GM19035 (cell line): ENCODE measurements around the gene KCND2.
A peak's percentile ranks its signal among the peaks of the same experiment; 100 is the strongest.

ENCODE experiments used
- ATAC-seq: cut with Tn5 transposase; IDR thresholded peaks from one replicate; pipeline ENCODE4 v1.9.1; 2021; ENCODE audit not compliant: unreplicated experiment

Gene KCND2

DNA sequence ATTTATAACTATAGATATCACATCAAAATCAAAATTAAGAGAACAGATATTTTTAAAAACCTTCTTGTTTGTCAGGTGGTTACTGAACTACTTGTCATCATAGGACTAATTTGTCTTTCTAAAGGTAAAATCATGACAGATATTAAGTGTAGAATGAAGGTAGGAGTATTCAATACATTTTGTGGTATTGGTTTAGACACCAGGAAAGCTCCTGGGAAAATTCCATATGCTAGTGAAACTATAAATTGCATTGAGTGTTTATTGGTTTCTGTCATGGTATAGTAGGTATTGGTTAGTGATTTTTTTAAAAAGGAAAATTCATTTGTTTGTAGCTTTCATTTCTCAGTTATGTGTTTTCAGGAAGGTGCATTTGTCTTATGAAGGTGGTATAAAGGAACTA lies 132.7 kb downstream of the KCND2 start:
- ATAC-seq, result no peak

DNA sequence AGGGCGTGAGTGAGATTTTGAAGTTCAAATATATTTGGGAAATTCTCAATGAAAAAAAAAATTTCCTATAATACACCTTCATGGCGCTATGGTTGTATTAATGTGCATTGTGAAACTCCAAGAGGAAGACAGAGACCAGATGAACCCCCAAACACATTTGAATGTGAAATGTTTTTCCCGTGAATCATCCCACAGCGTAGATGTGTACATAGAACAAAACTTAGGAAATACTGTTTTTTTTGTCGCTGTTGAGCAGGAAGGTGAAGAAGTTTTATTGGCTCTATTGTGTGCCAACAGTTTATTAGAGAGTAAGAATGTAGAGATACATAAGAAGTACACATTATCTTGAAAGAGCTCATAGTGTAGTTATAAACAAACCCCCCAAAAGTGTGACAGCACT lies 134.0 kb downstream of the KCND2 start:
- ATAC-seq, result no peak

DNA sequence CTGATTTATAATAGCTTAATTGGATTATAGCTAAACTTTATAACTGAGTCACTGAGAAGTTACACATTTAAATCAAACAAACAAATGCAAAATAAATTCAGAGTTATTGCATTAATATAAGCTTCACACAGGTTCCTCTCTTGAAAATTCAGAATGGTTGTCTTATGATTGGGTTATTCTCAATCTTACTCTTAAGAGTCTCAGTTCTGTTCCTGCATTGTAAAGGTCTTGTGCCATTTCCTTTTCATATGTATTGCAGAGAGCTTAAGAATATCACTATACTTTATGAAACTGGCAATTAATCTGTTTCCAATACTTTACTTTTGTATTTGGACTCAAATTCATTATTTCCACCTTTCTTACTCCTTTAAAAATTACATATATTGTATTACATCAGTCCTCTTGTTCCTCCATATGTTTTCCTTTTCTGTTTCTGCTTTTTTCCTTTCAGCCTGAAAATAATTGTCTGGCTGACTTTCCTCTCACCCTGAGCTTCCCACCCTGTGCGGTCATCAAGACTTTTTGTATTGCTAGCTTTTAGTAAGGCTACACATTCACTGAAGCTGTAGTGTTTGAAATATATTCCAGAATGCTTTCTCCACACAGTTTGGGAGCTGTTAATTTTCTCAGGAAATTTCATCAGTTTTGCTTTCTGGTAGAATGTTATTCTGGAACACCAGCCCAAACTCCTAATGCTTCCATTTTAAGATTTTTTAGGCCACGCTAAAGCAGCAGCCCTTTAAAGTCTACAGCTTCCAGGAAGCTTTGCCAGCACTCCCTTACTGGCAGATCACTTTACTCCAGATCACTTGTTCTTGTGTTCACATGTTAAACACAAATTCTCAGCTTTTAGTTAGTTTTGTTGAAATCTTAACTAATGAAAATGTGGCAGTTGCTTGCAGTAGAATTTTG lies 139.4 kb downstream of the KCND2 start:
- peak; percentile 82 for ATAC-seq

DNA sequence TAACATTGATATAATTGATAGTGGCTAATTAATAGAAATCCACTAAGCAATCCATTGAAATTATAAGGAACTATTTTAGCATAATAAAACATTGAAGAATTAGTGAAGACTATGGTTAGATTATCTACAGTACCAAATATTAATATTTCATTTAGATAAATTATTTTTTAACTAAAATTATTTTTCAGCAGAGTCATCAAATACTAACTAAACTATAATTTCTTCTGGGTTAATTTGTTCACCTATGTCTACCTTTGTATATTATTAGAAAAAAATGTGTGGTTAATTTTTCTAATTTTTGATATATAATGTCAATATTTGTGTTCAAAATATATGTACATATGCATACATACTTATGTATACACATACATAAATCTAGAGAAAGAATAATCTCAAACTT lies 140.2 kb downstream of the KCND2 start:
- ATAC-seq, result no peak

DNA sequence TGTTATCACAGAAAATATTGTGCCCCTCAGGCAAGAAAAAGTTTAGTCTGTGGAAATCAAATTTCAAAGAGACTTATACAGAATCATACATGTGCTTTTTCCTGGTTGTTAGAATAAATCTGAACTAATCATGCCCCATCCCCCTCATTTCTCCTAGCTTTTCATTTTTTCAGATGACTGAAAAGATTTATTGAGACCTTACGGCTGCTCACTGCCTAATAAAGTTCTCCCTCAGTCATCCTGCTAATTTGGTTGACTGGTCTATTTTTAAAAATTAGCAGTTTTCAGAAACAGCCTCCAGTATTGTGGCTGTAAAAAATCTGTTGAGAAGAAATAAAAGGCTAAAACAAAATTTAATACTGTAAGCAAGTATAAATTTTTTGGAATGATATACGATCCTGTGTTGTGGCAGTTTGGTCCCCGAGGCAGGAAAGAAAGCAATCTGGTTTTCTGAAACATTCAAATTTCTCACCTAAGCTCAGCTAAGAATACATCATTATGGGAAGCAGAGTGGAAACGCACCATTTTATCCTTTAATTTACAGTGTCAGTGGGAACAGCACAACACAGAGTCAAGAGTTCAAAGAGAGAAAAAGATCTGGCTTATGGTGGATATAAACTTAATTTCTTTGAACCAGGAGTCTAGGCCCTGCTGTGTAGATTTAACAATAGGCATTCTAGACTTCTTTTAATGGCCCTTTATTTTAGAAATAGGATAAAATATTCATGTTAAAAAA lies 144.4 kb downstream of the KCND2 start:
- ATAC-seq, result no peak

DNA sequence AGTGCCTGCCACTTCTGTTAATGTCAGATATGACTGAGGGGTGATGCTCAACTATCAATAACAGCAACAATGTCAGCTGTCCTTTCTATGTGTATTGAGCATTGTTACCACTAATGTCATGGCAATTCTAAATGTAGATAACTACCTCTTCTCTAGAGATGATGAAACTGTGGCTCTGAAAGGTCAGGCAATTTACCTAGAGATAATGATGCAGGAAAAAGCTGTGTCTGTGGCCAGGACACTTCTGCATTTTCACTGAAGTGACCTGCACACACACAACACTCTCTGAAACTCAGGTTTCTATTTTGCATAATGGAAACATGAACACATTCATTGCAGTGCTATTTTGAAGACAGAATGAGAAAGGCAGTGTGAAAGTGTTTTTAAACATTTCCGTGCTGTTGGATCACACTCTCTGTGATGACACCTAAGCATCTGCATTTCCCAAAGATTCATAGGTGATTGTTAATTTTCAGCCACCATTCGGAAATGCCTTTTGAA lies 148.2 kb downstream of the KCND2 start:
- peak; percentile 96 for ATAC-seq

DNA sequence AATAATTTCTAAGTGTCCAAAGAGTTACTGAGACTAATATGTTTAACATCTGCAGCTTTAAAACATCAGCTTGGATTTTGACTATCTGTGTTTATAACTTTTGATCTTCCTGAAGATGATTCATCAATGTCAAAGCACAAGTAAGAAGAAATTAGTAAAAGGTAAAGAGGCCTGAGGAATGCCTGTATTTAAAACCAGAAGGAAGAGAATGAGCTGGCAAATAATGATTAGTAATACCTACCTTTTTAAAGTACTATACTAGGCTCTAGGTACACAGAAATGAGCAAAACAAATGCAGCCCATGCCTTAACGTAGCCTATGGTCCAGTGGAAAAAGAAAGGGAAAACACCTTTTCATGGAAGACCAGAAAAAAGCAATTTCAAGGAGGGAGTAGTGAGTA lies 158.0 kb downstream of the KCND2 start:
- no peak for ATAC-seq

DNA sequence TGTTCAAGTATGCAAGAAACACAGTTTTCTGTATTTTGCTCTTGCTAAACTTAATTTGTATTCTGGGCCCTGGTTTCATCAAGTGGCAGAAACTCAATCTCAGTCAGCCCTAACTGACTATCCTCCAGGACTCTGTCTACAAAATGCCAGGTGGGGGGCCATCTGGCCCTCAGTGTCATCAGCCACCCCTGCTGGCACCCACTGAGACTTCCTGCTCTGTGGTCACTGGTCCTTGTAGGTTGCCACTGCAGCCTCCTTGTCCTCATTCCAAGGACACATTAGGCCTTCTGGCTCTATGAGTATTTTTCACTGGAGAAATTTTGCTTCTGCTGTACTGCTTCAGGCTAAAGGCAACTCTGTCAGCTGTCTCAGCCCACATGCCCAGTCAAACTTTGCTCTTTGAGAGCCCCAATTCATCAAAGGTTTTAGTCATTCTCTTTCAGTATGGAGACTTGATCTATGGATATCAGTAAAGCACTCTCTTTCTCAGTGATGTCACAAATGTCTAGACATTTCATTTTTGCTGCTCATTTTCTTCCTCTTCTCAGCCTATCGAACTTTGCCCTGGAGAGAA lies 163.6 kb downstream of the KCND2 start:
- no peak for ATAC-seq

DNA sequence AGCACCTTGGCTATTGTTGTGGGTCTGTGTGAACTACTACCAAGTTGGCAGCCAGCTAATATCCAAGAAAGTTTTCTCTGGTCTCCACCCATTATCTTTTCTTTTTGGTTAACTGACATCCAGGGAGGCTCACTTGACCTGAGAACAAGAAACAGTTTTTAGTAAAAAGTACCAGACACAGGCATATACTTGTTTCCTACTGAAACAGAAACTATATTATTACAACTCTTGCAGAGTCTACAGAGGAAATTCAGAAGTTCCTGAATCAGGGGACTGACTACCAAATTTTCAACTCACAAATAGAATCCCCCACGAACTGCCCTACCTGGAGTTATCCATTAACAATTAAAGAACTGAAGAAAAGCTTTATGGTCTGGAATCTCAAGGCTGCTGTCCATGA lies 168.9 kb downstream of the KCND2 start:
- ATAC-seq, result peak; percentile 90

DNA sequence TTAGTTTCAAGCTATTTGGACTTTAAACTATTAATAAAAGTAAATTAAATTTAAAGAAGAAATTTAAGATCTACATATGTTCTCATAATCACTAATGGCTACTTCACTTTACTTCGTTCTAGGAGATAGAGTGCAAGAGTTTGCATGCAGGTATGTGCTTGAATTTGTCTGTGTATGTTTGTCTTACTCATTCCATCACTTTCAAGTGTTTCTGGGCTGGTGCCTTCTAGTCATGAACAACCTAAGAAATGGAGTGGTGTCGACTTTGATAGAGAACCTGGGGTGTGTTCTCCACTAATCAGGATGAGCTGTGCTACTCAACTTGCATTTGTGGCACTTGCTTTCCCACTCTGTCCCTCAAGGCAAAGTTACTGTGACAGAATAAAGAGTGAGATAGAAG lies 169.9 kb downstream of the KCND2 start:
- peak; percentile 40 for ATAC-seq

DNA sequence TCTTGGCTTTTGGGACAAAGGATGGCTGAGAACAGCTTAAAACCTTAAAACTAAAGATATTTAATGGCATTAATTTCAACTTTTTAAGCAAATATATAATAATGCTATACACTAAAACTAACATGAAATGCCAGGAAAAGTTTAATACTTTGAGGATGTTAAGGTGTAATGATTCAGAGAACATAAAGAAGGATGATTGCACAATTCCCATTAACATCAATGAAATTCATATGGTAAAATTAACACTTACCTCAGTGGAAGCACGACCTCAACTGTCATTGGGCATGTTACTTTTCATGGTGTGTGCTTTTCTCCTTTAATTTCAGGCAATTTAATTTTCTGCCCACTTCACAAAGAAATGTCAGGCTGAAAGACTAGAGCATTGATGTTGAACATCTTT lies 171.7 kb downstream of the KCND2 start:
- ATAC-seq, result no peak

DNA sequence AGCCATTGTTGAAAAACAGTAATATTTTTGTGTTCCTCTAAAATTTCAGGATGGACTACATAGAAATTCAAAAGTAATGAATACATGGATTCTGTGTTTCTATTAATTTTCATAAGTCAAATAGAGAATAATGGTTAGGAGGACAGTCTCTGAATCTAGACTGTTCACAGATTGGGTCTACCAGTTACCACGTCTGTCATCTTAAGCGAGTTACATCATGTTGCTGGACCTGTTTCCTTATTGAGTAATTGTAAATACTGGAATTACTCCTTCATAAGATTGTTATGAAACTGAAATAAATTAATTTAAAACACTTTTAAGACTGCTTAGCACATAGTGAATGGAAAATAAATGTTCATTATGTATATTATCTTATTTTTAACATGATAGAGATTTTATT lies 172.3 kb downstream of the KCND2 start:
- ATAC-seq, result no peak

DNA sequence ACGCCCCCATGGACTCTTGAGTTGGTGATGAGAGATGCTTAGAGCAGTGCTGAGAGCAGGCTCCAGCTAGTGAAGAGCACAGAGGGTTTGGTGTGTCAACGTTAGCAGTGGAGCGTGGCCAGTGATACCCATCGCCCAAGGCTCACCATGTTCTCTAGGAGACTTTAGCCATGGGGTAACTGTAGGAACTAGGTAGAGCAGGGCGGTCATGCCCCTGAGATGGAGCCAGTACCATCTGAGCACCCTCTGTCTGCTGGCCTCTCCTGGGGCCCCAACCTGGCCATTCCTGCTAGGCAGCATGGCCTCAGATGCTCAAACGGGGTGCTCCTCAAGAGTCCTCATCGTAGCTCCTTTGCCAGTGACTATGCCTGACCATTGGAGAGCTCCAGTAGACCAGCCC lies 179.7 kb downstream of the KCND2 start:
- no peak for ATAC-seq

DNA sequence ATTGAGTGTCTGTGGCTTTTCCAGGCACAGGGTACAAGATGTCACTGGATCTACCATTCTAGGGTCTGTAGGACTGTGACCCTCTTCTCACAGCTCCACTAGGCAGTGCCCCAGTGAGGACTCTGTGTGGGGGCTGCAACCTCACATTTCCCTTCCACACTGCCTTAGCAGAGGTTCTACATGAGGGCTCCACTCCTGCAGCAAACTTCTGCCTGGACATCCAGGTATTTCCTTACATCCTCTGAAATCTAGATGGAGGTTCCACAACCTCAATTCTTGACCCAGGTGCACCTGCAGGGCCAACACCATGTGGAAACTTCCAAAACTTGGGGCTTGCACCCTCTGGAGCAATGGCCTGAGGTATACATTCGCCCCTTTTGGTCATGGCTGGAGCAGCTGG lies 183.7 kb downstream of the KCND2 start:
- ATAC-seq, result no peak

DNA sequence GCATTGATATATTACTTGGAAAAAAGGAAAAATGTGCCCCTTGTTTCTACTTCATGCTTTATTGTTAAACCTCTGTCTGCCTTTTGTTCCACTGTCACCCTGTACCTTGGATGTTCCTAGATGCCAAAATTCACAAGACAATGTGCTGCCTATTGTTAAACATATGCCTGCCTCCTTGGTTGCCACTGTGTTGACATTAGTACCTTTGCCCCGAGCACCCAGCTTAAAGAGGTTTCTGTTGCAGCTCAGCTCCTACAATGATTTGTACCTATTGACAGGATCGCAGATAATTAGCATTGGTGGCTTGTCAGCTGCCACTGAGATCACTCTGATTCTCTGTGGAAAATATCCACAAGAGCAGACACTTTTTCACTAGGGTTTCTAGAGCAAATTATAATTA lies 188.0 kb downstream of the KCND2 start:
- no peak for ATAC-seq

DNA sequence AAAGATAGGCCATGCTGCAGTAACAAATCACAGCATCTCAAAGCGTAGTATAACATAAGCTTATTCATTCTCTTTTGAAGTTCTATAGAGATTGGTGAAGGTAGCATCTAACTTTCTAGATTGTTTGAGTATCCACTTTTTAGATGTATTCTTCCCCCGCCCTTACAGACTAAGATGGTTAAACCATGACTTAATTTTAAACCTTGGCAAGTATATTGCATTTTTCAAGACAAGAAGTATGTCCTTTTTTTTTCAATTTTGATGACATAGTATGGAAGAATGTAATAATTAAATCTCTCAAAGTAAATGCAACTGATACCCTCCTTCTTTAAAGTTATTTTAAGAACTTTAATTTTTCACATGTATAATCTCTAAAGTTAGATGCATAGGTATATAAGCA lies 190.0 kb downstream of the KCND2 start:
- no peak for ATAC-seq

DNA sequence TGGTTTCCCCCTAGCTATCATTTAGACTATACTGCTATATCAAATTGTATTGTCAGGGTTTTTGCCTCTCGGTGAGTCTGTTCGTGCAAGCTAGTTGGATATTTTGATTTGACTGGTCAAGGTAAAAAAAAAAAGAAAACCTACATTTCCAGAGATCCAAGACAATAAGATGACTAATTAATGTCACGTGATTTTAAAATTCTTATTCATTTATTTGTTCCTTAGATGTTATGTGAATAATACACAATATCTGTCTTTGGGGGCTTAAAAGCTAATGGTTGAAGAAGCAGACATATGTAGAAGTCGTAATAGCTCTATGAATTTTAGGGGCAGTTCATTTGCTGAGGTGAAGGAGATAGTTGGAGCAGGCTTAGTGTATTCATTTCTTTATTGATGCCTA lies 191.1 kb downstream of the KCND2 start:
- no peak for ATAC-seq

DNA sequence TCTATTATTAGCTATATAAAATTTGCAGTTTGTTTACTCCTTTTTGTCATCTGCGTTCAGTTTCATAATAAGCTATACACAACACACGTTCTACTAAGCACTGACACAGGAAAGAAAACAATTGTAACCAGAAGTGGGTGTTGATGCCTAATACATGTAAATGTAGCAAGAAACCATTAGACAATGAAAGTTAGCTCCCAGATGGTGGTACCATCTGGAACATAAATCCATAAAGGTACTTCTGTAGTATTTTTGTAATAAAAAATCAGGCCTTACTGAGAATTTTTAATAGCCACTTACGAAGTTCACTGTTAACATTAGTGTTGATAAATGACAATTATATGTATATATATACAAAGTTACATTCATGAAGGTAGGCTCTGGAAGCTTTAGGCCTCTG lies 194.7 kb downstream of the KCND2 start:
- no peak for ATAC-seq

DNA sequence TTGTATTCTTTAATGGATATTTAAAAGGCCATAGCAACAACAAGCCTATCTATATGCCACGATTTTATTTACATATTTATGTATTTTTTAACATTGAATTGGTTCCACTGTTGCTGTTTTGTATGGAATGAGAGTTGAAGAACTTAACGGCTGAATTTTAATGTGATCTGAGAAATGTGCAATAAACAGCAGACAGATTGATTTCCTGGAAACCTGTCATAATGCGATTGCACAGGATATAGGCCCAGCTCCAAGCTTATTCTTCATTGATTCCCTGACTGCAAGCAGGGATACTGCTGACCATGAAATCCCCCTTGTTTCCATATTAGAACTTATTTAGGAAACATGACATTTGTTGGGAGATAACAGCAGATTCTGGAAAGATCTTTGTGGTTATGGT lies 195.6 kb downstream of the KCND2 start:
- no peak for ATAC-seq

DNA sequence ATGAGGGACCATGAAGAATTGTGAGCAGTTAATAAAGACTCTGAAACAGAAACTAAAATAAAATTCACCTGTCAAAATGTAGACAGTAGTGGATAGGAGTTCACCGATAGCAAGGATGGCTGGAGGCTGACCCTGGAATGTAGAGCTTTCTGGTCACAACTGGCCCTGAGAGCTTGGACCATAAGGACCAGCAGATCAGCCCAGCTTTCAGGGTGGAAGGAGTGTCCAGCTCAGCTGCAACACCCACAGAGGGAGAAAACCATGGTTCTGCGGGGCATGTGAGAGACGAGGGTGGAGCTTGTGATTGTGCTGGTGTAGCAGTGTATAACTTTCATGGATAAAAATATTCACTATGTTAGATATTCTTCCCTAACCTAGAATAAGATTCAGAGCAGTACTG lies 199.9 kb downstream of the KCND2 start:
- ATAC-seq, result peak; percentile 18

DNA sequence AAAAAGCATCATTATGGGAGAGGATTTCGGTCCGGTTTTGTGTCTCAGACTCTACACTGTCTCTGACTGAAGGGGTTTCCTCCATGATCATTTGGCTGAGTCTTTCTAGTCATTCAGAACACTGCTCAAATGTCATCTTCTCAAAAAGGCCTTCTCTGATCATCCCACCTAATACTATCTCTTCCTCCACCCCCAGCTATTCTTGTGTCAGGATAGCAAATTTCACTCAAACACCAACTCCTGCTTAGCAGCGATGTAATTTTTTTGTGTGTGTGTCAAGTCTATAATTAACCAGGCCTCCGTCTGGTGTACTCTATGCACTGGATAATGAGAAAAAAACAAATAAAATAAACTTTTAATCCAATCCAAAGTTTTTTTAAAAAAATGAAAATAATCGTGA lies 200.4 kb downstream of the KCND2 start:
- ATAC-seq, result no peak

DNA sequence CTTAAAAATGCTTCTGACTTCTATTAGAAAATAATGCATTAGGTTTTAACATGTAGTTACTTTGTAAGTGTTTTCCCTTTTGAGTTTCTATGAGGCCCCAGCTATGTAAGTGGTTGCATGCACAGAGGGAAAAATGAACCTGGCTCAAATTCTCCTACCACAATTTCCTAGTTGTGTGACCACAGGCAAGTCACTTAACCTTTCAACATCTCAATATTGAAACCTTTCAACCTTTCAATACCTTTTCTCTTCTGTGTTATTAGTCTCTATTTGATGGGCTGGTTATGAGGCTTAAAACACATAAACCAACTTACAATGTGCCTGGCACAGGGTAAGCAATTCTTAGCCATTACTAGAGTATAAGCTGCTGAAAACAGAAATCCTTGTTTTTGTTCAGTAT lies 203.0 kb downstream of the KCND2 start:
- ATAC-seq, result peak; percentile 66
